GM19193 (cell line): ENCODE data around the gene CDH24.

Experiments
- POLR2A ChIP-seq: IDR thresholded peaks from 4 replicates; pipeline ENCODE4 v1.6.1; 2011; ENCODE audit not compliant: insufficient read depth, insufficient read length; ENCODE audit errors: extremely low read depth

The CDH24 gene

DNA sequence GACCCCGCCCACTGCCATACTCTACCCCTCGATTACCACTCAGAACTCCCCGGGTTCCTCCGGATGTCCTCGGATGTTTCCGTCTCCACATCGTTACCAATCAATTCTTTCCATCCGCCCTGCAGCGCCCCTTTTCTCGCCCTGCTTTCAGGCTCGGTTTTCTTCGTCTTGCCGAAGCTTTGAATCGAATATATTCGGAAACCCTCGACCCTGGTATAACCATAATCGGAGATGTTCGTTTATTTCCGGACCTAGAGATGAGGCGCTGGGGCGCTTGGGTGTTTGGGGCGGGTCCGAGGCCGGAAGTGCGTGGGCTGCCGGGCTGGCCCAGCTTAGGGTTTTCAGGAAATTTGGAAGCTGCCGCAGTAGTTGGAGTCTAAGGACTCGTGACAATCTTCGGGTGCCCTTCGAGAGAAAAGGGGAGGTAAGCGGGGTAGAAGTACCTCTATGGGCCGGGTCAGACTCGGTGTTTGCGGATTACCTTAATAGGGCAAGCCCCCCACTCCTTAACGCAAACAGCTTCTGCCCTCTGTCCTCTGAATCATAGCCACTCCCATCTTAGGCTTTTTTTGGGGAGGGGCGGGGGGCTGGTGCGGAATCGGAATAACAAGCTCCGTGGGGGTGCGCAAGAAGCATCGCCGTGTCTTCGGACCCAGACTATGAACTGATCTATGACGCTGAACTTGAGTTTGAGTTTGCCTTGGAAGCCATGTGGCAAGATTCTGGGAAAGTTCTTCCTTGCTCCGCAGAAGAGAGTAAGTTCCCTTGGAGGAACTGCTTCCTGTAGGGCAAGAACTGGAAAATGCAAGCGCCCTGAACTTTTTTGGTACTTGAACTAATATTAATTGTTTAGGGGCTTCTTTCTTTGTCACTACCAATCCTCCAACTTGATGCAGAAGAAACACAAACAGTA lies 38.1 kb upstream of the CDH24 start, which contains the start of gene C14orf119:
Gene C14orf119, plus strand, starts transcription at position 310 of the 913 bp plus-strand sequence. CDS start 2,154 bp downstream, outside the sequence.
- TF ChIP-seq POLR2A, result peak; percentile 45

- peak; percentile 88 for TF ChIP-seq POLR2A
Measured at GRCh38 chr14:23094666-23095195, 37.4 kb upstream of the CDH24 start, which contains the start of gene ACIN1. ACIN1 (minus strand) TSS chr14:23095136; CDS start chr14:23095112, 24 bp downstream.

GRCh38 chr14:23093991-23094665 lies 36.8 kb upstream of the CDH24 start:
- TF ChIP-seq POLR2A, result no peak

DNA sequence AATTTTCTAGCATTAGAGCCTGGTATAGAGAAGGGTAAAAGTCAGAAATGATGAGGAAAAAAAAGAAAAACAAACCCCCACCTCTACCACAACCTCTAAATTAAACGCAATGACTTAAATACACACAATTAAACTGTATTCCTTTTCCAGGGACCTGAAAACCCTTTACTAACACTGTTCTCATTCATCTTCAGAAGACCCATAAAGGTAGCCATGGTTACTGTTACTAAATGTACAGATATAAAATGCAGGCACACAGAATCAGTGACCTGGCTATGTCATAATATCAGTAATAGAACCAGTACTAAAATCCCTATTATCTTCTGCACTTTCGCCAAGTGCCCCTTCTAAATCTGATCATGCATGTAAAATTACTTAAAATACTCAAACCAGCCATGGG lies 36.2 kb upstream of the CDH24 start:
- no peak for TF ChIP-seq POLR2A

GRCh38 chr14:23093104-23093503 lies 35.8 kb upstream of the CDH24 start:
- no peak for TF ChIP-seq POLR2A

DNA sequence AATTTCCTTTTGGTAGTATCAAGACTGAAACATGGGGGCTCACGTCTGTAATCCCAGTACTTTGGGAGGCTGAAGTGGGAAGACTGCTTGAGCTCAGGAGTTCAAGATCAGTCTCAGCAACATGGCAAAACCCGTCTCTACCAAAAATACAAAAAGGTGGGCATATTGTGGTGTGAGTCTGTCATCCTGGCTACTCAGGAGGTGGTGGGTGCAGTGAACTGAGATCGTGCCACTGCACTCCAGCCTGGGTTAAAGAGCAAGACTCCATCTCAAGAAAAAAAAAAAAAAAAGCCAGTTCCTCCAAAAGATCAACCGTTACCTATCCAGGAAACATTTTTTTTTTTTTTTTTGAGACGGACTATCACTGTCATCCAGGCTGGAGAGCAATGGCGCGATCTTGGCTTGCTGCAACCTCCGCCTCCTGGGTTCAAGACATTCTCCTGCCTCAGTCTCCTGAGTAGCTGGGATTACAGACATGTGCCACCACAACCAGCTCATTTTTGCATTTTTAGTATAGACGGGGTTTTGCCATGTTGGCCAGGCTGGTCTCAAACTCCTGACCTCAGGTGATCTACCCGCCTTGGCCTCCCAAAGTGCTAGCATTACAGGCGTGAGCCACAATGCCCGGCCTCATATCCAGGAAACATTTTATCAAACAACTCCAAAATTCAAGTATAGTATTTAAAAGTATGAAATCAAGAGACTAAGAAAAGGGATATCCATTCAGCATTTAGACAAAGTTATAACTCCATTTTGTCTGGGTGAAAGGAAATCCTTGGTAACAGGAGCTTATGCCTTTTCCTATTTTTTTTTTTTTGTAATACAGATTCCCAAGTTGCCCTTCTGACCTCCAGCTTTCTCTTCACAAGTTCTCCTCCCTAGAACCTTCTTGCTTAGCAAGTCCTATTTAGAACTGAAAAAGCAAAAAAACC lies 34.2 kb upstream of the CDH24 start:
- TF ChIP-seq POLR2A, result no peak

- no peak for TF ChIP-seq POLR2A
Measured at GRCh38 chr14:23090254-23090636, 32.9 kb upstream of the CDH24 start.

- no peak for TF ChIP-seq POLR2A
Measured at GRCh38 chr14:23089498-23090253, 32.4 kb upstream of the CDH24 start.

GRCh38 chr14:23086565-23086964 lies 29.2 kb upstream of the CDH24 start:
- no peak for TF ChIP-seq POLR2A

GRCh38 chr14:23085458-23085857 lies 28.1 kb upstream of the CDH24 start:
- TF ChIP-seq POLR2A, result no peak

DNA sequence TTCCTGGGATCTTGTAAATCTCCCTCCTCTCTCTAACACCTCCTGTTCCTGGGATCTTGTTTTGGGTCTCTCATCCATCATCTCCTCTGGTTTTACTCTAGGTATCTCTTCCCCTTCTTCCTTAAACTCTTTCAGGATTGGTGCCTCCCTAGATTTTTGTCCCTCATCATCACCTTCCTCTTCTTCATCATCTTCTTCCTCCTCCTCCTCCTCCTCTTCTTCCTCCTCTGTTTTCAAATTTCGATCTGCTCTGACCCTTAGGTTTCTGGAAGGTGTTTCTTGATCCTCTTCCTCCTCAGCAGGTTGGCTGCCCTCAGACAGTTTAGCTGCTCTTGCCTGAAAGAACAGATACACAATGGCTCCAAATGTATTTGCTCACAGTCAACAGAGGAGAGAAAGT lies 23.2 kb upstream of the CDH24 start:
- no peak for TF ChIP-seq POLR2A

DNA sequence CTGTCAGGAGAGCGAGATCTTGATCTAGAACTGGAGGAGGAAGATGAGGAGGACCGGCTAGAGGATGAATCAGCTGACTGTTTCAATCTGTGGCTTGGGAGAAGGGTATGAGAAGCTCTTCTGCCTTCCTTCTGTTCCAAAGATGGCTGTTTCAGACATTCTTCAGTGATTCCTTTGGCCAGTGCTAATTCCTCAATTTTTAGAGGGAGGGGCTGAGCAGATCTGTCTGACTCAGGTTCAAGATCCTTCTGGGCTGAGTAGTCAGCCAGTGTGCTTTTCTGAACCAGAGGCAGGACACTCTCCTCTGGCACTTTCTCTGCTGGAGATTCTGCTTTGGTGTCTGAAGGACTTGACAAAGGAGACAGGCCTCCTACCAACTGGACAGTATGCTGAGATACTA lies 22.4 kb upstream of the CDH24 start:
- TF ChIP-seq POLR2A, result no peak

DNA sequence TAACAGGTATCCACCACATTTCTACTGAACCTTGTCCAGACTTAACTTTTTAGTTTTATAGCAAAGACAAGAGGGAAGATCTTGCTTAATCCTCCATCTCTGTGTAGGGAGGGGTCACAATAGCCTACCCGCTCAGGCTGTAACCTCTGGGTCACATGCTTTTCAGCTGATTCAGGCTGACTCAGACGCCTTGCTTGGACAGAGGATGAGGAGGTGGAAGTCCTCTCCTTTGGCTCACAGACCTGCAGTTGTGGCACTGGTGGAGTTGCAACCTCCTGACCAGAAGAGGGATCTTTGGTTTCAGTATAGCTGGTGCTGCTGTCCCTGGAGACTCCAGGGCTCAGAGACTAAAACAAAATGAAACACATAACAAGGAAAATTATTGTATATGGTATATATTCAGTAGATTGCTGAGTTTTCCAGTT lies 21.4 kb upstream of the CDH24 start:
- TF ChIP-seq POLR2A, result no peak

- no peak for TF ChIP-seq POLR2A
Measured at GRCh38 chr14:23077962-23078361, 20.6 kb upstream of the CDH24 start.
